SH-SY5Y (cell line): ENCODE measurements around the gene NPR3.

Experiments used
- GATA2 ChIP-seq: IDR thresholded peaks from 2 replicates; pipeline ENCODE4 v1.6.1; 2011; ENCODE audit warnings: mild to moderate bottlenecking, low read depth, low read length
- GATA3 ChIP-seq: IDR thresholded peaks from 2 replicates; pipeline ENCODE4 v1.6.1; 2011; ENCODE audit warnings: low read depth, mild to moderate bottlenecking, low read length, moderate library complexity

DNA sequence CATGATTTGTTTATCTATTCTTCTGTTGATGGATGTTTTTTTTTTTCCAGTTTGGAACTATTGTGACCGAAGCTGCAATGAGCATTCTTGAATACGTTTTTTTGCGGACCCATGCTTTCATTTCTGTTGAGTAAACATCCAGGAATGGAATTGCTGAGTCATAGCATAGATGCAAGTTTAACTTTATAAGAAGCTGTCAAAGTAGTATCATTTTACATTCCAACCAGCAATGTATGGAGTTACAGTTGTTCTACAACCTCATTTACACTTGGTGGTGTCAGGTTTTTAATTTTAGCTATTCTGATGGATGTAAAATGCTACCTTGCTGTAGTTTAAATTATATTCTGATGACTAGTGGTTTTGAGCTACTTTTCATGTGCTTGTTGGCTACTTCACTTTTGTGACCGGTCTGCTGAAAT is 49.0 kb downstream of the NPR3 start:
- no peak for TF ChIP-seq GATA2
- TF ChIP-seq GATA3: no peak
